Upper lobe of left lung (tissue), 4 donors: ENCODE results near the gene N4BP2.

Source experiments
- EP300 ChIP-seq, 4 donors: sonication (generic); formaldehyde crosslinking; IDR thresholded peaks; one replicate each; pipeline ENCODE4 v1.5.1; 2017; ENCODE audit warnings: antibody characterized with exemption in 4 of 4, control low read depth in 2 of 4
- POLR2A ChIP-seq, 4 donors: fragments of 450-650 bp; IDR thresholded peaks; one replicate each; pipeline ENCODE4 v1.5.1; 2016 to 2017; ENCODE audit warnings: antibody characterized with exemption in 4 of 4, mild to moderate bottlenecking in 2 of 4
- POLR2AphosphoS5 ChIP-seq, 2 donors: sonication (generic); formaldehyde crosslinking; IDR thresholded peaks; one replicate each; pipeline ENCODE4 v1.5.1; 2017; ENCODE audit warnings: antibody characterized with exemption in 2 of 2
- TF ChIP-seq, protein P1 (sequence below), 6 experiments: fragments of 450-650 bp in 4 of 6; fragments of 200-600 bp in 2 of 6; sonication (generic) in 2 of 6; IDR thresholded peaks; one replicate each; pipeline ENCODE4 v1.5.1; 2016 to 2019; ENCODE audit warnings: antibody characterized with exemption in 6 of 6

DNA sequence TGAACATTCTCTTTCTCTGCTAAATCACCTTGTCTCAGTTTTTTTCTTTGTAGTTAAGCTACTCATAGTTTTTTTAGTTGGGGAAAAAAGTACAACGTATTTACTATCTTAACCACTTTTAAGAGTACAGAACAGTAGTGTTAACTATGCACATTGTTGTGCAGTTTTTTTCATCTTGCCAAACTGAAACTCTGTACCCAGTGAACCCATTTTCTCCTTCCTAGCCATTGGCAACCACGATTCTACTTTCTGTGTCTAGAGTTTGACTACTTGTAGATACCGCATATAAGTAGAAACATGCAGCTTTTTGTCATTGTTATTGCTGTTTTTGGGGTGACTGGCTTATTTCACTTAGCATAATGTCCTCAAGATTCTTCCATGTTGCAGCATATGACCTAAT, 10.0 kb downstream of the N4BP2 start:
- TF ChIP-seq, protein P1, sequence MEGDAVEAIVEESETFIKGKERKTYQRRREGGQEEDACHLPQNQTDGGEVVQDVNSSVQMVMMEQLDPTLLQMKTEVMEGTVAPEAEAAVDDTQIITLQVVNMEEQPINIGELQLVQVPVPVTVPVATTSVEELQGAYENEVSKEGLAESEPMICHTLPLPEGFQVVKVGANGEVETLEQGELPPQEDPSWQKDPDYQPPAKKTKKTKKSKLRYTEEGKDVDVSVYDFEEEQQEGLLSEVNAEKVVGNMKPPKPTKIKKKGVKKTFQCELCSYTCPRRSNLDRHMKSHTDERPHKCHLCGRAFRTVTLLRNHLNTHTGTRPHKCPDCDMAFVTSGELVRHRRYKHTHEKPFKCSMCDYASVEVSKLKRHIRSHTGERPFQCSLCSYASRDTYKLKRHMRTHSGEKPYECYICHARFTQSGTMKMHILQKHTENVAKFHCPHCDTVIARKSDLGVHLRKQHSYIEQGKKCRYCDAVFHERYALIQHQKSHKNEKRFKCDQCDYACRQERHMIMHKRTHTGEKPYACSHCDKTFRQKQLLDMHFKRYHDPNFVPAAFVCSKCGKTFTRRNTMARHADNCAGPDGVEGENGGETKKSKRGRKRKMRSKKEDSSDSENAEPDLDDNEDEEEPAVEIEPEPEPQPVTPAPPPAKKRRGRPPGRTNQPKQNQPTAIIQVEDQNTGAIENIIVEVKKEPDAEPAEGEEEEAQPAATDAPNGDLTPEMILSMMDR (IDR thresholded peaks at IDR 0.05), result no peak
- no peak for TF ChIP-seq POLR2AphosphoS5 (IDR thresholded peaks at IDR 0.05)
- no peak for TF ChIP-seq POLR2A (IDR thresholded peaks at IDR 0.05)
- TF ChIP-seq EP300 (IDR thresholded peaks at IDR 0.05), result no peak
